Stimulated activated CD4-positive, alpha-beta T cell treated with anti-CD3 and anti-CD28 coated beads, Interleukin-4, amount 100 ng/mL, for 4 hours (primary cell): Measurements from ENCODE around the gene CTBP2.

Experiments used
- DNase-seq, 2 experiments: peaks; one replicate each; pipeline ENCODE4 v3.0.0-alpha.2; 2020

The CTBP2 gene

DNA sequence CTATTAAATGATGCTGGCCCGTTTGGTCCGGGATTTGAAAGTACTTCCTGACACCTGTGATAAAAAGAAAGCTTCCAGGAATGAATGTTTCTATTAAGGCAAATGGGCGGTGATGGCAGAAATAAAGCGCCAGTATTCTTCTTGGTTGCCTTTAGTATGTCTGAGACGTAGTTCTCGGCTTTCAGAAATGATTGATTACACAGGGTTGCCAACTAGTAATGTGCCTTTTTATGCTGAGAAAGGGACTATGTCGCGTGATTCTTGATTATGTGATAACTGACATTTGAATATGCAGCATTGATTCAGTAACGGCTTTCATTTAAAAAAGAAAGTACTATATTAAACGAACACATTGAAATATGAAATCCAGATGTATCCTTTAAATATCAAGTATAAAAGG, 204.5 kb downstream of the CTBP2 start:
- no peak for DNase-seq

DNA sequence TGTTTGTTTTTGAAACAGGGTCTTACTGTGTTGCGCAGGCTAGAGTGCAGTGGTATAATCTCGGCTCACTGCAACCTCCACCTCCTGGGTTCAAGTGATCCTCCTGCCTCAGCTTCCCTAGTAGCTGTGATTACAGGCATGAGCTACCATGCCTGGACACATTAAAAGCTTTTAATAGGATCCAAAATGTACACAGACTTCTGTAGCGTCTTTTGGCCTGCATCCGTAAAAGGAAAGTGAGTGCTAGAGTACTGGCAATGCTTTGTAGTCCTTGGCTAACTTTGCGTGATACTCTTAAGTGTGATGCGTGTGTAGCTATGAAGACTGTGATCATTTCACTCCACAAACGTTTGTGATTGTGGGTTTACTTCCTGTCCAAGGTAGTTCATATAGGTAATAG, 205.1 kb downstream of the CTBP2 start:
- no peak for DNase-seq

DNA sequence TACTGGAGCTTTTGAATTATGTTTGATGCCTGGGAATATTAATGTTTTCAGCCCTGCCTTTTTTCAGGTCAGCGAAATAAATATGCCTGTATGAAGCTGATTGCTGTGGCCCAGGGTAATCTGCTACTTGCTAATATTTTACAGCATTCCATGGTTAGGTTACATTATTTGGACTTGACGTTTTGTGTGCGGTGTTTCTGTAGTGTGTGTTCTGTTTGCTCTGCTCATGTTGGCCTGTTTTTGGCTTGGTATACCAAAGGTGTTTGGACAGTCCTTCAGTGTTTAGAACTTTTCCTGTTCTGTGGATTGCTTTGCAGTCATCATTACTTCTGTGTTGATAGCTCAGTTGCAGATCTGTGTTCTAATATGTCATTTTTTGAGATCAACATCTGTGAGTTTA, 206.9 kb downstream of the CTBP2 start:
- no peak for DNase-seq

DNA sequence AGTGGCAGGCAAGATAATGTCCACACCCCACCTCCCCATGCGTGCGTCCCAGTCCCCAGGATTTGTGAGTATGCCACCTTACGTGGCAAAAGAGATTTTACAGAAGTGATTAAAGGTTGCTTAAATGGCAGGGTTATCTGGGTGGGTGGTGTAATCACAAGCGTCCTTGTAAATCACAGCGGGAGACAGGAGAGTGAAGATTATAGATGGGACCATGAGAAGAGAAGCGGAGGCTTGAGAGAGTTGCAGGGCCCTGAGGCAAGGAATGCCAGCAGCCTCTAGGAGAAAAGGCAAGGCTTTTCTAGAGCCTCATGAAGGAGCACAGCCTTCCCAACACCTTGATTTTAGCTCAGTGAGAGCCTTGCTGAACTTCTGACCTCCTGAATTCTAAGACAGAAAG, 208.2 kb downstream of the CTBP2 start:
- no peak for DNase-seq

DNA sequence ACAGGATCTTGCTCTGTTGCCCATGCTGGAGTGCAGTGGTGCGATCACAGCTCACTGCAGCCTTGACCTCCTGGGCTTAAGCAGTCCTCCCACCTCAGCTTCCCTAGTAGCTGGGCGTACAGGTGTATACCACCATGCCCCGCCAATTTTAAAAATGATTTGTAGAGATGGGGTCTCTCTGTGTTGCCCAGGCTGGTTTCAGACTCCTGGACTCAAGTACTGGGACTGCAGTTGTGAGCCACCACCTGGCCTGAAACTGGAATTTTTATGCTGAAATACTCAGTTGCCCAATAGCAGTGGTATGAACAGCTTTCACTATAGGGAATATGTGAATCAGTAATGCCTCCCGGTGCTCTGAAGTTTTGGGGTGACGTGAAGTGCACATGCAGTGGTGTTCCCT, 210.8 kb downstream of the CTBP2 start:
- DNase-seq: no peak

DNA sequence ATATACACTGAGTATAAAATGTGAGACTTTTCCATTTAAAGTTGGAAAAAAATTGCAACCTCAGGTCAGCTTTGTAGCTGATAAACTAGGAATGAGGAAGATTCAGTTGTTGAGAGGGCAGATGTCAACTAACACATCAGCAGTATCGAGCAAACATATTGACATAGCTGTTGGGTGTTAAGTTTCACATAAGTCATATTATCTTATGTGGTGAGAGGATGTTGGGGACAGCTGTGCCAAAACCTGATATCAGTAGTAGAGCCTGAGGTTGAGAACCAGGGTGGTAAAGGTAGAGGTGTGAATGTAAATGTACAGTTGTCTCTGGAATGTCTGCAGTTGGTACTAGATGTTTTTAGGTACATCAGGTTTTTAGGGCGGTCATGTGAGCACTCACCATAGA, 213.4 kb downstream of the CTBP2 start:
- no peak for DNase-seq

DNA sequence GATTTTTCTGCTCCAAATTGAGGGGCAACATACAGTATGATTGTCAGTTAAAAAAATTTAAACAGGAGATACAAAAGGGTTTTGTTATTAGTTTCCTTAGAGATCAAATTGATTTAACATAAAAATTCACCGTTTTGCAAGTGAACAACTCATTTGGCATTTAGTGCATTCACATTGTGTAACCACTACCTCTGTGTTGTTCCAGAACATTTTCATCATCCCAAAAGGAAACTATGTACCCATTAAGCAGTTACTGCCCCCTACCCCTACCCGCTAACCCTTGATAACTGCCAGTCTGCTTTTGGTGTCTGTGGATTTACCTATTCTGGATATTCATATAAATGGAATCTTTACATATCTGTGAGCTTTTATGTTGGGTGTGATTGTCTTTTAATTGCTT, 215.4 kb downstream of the CTBP2 start:
- DNase-seq: no peak

DNA sequence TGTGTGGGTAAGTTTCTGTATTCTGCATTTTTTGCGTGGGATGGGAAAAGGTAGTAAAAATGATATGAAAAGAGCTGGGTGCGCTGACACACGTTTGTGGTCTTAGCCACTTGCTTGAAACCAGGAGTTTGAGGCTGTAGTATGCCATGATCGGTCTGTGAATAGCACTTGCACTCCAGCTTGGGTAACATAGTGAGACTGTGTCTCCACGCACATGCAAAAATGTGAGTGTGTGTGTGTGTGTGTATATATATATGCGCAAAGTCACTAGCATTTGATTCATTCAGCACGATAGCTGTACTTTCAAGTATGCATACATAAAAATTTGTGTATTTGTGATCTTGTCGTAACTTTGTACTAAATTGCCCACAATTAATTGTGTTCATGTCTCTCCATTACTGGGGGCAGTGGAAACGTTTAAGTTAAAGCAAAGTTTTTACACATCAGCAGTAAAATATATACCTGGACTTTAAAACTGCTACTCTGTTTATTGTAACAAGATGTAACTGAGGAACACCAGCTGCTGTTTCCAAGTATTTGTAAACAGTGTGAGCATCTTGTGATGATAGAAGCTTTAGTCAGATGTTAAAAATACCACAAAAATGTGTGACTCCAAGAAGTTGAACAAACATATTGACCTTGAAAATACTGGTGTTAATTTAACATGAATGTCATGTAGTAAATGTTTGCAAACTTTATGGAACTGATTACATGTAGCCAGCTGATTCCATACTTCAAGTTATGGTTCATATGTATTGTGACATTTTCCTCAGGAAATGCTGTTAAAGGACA, 216.9 kb downstream of the CTBP2 start:
- no peak for DNase-seq

DNA sequence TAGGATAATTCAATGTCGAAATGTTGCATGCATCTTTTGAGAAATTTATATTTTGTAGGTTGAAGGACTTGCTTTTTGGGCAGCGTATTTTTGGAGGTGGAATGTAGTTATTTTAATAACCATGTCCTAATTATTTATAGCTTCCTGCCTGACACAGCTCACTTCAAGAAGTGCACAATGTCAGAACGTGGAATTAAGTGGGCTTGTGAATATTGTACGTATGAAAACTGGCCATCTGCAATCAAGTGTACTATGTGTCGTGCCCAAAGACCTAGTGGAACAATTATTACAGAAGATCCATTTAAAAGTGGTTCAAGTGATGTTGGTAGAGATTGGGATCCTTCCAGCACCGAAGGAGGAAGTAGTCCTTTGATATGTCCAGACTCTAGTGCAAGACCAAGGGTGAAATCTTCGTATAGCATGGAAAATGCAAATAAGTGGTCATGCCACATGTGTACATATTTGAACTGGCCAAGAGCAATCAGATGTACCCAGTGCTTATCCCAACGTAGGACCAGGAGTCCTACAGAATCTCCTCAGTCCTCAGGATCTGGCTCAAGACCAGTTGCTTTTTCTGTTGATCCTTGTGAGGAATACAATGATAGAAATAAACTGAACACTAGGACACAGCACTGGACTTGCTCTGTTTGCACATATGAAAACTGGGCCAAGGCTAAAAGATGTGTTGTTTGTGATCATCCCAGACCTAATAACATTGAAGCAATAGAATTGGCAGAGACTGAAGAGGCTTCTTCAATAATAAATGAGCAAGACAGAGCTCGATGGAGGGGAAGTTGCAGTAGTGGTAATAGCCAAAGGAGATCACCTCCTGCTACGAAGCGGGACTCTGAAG, 217.8 kb downstream of the CTBP2 start:
- DNase-seq: no peak

DNA sequence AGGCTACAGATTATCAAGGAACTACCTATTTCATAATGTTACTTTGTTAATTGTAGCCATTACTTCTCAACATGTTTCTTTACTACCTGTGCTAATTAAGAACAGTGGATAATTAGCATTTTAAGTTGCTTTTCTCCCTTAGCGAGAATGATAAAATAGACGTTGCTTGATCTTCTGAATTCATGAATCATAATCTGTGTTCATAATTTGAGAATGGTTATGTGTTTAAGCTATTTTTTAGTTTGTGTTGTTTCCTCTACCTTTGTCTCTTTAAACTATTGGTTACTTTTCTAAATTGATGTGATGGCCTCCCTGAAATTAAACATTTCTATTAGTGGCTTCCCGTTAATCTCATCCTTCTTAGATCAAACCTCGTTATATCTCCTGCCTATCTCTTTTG, 218.5 kb downstream of the CTBP2 start, which contains the start of gene ZRANB1:
TSS of gene ZRANB1 (plus strand) at position 301 of the 400 bp plus-strand sequence. CDS start 371 bp downstream, outside the sequence.
- DNase-seq: no peak

DNA sequence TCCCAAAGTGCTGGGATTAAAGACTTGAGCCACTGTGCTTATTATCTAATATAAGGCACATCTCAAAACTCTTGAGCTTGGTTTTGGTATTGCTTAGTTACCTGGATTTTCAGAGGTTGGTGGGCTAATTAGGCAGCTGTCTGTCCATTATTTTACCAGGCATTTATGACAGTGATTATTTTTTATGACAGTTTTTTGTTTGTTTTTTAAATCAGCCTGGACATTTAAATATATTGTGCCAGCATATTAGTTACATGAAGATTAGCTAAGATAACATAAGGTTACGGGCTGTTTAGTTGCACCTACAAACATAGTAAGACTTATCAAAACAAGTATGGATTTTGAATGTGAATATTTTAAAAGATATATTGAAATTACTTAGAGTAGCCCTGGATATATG, 221.1 kb downstream of the CTBP2 start:
- no peak for DNase-seq

DNA sequence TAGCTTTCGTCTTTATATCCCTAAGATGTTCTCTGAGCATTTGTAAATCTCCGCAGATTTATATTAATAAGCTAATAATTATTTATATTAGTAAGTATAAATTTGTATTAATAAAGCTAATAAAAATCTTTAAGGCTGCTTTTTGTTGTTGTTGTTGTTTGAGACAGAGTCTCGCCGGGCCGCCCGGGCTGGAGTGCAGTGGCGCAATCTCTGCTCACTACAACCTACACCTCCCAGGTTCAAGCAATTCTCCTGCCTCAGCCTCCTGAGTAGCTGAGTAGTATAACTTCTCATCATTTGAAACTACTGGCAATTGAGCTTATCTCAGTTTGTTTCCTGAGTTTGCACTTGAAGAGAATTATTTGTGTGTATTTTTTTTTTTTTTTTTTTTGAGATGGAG, 223.6 kb downstream of the CTBP2 start:
- no peak for DNase-seq

DNA sequence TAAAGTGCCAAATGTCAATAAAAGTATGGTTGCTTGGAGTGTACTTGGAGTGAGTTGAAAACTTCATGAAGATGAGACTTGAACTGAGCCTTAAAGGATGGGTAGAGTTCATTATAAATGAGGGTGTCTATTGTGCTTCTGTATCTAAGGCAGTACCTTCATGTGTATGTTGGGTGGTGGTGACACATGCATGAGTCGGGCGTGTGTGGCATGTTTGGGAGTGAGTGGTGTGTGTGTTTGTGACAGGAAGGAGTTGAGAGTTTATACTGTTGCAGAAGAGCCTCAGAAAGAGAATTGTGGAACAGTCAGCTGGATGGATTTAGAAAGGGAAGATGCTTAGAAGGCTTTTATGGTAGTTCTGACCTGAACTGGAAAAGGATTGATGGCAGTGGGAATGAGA, 224.4 kb downstream of the CTBP2 start:
- peak in 1 of 2 experiments; percentile 10 for DNase-seq
